Stimulated activated CD8-positive, alpha-beta memory T cell treated with anti-CD3 and anti-CD28 coated beads, Interleukin-7, amount 100 ng/mL, for 4 hours (primary cell): ENCODE results near the gene VWC2.
"Not testable (repeated sequence)": the region's sequence is repeated elsewhere in the genome, so short reads cannot be mapped to it uniquely, and the experiment has no call there.

Experiments used
- DNase-seq, 2 donors: peaks; one replicate each; pipeline ENCODE4 v3.0.0-alpha.2; 2020; ENCODE audit warnings: low read depth in 2 of 2

VWC2 gene

GRCh38 chr7:49850921-49851613 lies 77.6 kb downstream of the VWC2 start:
- DNase-seq, result no peak

DNA sequence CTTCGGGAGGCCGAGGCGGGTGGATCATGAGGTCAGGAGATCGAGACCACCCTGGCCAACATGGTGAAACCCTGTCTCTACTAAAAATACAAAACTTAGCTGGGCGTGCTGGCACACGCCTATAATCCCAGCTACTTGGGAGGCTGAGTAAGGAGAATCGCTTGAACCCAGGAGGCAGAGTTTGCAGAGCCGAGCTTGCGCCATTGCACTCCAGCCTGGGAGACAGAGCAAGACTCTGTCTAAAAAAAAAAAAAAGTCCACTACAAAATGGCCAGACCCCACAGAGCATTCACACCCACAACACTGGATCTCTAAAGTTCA lies 78.1 kb downstream of the VWC2 start:
- not testable (repeated sequence) for DNase-seq

- no peak for DNase-seq
These were observed 79.4 kb downstream of the VWC2 start for GRCh38 chr7:49852619-49853462.

DNA sequence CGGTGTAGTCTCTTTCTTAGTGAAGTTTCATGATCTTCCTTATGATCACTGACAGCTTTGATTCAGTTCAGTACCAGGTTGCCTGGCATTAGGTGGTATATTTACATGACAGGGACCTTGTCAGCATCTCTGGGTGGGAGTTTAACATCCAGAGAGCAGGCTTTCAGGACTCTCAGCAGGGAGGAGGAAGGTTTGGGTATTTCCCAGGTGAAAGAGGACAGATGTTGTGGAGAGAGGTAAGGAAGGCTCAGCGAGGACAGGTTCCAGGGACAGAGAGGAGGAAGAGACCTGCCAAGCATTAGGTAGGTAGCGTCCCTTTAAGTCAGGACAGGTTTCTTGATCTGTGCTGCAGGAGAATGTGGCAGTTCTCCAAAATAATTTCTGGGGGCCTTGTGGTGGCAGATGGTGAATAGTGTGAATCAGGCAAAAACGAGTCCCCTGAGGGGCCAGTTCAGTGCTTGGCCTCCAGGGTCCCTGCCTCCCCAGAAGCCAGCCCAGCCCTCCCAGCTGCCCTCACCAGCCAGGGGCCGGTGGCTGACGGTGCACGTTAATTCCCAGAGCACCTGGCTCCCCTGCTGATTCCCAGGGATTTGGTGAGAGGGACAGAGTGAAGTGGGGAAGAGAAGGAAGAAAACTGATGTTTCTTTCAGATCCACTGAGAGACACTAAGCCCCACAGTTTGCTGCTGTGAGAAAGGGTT lies 82.0 kb downstream of the VWC2 start:
- no peak for DNase-seq

DNA sequence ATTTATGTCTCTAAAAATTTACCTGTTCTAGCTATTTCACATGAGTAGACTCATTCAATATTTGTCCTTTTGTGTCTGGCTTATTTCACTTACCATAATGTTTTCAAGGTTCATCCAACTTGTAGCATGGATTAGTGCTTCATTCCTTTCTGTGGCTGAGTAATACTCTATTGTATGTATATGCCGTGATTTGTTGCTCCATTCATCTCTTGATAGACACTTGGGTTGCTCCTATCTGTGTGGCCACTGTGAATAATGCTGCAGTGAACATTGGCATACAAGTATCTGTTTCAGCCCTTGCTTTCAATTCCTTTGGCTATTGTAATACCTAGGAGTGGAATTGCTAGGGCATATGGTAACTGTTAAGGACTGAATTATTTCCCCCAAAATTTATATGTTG lies 86.9 kb downstream of the VWC2 start:
- no peak for DNase-seq

GRCh38 chr7:49866076-49866735 lies 92.8 kb downstream of the VWC2 start:
- DNase-seq, result no peak

GRCh38 chr7:49866910-49867309 lies 93.5 kb downstream of the VWC2 start:
- no peak for DNase-seq

- no peak for DNase-seq
These were observed 100.0 kb downstream of the VWC2 start for GRCh38 chr7:49873420-49873819.

DNA sequence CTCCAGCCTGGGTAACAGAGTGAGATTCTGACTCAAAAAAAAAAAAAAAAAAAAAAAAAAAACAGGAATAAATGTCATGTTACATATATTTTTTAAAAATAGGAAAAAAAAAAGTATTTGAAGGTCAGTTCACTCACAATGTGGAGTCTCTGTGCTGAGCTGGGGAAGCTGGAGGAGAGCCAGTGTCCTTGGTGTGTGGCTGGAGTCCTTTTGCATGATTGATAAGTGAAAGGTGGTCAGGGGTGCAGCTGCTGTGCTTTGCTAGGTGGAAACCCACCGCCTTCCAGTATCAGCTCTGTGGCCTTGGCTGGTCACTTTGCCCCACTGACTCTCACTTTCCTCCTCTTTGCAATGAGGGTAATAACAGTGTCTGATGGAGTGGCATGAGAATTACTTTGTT lies 101.9 kb downstream of the VWC2 start:
- DNase-seq, result no peak

GRCh38 chr7:49876202-49876601 lies 102.8 kb downstream of the VWC2 start:
- no peak for DNase-seq

DNA sequence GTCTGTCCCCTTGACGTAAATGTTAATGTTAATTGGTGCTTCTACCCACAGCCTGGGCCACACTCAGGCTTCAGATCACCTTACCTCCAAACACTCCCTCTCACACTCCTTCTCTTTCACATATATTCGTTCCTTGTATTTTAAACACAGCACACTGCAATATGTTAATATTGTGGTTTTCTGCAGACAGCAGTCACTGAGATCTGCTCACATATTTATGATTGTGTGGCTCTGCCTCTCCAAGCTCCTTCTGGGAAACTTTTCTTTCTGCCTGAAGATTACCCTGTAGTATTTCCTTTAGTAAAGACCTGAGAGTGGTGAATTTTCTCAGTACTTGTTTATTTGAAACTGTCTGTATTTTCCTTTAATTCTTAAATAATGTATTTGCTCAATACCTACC lies 104.7 kb downstream of the VWC2 start:
- no peak for DNase-seq

GRCh38 chr7:49878627-49879026 lies 105.2 kb downstream of the VWC2 start:
- no peak for DNase-seq

GRCh38 chr7:49883933-49884332 lies 110.5 kb downstream of the VWC2 start:
- no peak for DNase-seq

- no peak for DNase-seq
These were observed 112.3 kb downstream of the VWC2 start for GRCh38 chr7:49885593-49886285.

GRCh38 chr7:49892481-49892880 lies 119.0 kb downstream of the VWC2 start:
- no peak for DNase-seq

GRCh38 chr7:49893131-49893530 lies 119.7 kb downstream of the VWC2 start:
- DNase-seq, result no peak

- no peak for DNase-seq
These were observed 121.1 kb downstream of the VWC2 start for GRCh38 chr7:49894543-49894942.

DNA sequence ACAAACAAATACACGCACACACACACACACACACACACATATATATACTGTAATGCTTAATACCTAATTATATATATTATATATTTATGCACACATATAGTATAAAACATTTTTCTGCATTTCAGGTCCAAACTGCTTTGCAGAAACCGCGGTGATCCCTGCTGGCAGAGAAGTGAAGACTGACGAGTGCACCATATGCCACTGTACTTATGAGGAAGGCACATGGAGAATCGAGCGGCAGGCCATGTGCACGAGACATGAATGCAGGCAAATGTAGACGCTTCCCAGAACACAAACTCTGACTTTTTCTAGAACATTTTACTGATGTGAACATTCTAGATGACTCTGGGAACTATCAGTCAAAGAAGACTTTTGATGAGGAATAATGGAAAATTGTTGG lies 138.5 kb downstream of the VWC2 start:
- DNase-seq, result no peak

DNA sequence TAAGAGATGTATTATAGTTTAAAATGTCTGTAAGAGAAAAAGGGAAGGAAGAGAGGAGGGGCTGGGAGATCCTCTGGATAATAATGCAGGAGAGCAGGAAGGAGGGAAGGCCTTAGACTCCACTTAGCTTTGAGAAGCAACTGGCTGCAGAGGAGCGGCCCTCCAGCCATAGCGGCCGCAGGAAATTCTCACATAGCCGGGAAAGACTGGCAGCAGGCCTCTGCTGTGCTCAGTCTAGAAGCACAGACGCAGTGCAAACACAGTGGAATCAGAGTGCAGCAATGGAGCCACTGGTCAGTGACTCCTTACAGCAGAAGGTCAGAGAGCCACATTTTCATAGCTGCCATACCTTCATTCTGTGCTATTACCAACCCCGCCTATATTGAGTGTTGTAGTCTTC lies 153.3 kb downstream of the VWC2 start:
- DNase-seq, result no peak

DNA sequence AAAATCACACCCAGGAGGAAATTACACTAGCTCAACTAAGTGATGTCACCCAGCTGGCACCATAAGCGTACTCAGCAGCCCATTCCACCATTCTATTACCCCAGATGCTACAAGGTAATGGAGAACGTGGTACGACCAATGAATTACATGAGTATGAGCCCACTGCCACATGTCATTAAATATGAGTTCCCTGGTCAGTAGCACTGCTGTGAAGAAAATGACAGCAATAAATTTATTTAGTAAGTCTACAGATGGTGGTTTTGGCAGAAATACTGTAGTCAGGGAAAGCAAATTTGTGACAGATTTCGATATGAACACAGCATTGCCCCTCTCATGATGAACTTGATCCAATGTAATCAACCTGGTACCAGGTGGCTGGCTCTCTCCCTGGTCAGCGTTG lies 154.2 kb downstream of the VWC2 start:
- DNase-seq, result no peak

DNA sequence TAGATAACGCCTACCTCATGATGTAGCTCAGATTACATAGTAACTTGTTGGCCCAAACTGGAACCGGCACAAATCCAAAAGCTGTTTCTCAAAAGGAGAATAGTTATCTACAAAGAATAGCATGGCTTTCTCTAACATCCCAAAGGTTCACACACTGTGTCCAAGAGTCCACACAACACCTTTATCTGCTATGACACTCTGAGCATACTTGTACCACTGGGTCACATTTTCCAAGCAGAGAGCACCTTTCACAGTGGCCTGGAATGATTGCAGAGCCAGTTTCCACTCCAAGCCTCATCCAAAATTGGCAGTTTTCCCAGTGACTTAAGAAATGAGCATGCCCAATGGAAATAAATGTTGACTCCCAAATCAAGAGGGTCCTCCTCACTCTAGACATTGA lies 155.3 kb downstream of the VWC2 start:
- no peak for DNase-seq

DNA sequence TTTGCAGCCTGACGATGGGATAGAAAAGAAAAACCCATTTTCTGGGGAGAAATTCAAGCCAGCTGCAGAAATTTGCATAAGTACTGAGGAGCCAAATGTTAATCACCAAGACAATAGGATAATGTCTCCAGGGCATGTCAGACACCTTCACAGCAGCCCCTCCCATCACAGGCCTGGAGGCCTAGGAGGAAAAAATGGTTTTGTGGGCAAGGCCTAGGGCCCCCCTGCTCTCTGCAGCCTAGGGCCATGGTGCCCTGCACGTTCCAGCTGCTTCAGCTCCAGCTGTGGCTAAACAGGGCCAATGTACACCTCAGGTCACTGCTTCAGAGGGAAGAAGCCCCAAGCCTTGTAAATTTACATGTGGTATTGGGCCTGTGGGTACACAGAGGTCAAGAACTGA lies 158.2 kb downstream of the VWC2 start:
- DNase-seq, result no peak
